HEK293T (cell line): ENCODE results near the gene MAEL.

ENCODE experiments used
- ARNT ChIP-seq: fragments of 450-650 bp; IDR thresholded peaks from 2 replicates; pipeline ENCODE4 v1.6.1; 2017; ENCODE audit warnings: mild to moderate bottlenecking
- CTBP1 ChIP-seq: fragments of 450-650 bp; IDR thresholded peaks from 2 replicates; pipeline ENCODE4 v1.6.1; 2016; ENCODE audit warnings: borderline replicate concordance
- ELF4 ChIP-seq: fragments of 450-650 bp; IDR thresholded peaks from 2 replicates; pipeline ENCODE4 v1.6.1; 2017; ENCODE audit warnings: antibody characterized with exemption
- FOXA1 ChIP-seq: fragments of 450-650 bp; IDR thresholded peaks from 2 replicates; pipeline ENCODE4 v1.6.1; 2016; ENCODE audit warnings: mild to moderate bottlenecking
- FOXM1 ChIP-seq: fragments of 450-650 bp; IDR thresholded peaks from 2 replicates; pipeline ENCODE4 v1.6.1; 2017; ENCODE audit warnings: mild to moderate bottlenecking, borderline replicate concordance
- HDGF ChIP-seq: fragments of 450-650 bp; IDR thresholded peaks from 2 replicates; pipeline ENCODE4 v1.6.1; 2017; ENCODE audit warnings: antibody characterized with exemption, borderline replicate concordance
- NFRKB ChIP-seq: fragments of 450-650 bp; IDR thresholded peaks from 2 replicates; pipeline ENCODE4 v1.6.1; 2016; ENCODE audit warnings: mild to moderate bottlenecking, moderate library complexity
- SP1 ChIP-seq: fragments of 450-650 bp; IDR thresholded peaks from 2 replicates; pipeline ENCODE4 v1.6.1; 2017
- SUZ12 ChIP-seq: fragments of 450-650 bp; IDR thresholded peaks from 2 replicates; pipeline ENCODE4 v1.6.1; 2016; ENCODE audit warnings: mild to moderate bottlenecking
- ZNF384 ChIP-seq: fragments of 450-650 bp; IDR thresholded peaks from 2 replicates; pipeline ENCODE4 v1.6.1; 2016

DNA sequence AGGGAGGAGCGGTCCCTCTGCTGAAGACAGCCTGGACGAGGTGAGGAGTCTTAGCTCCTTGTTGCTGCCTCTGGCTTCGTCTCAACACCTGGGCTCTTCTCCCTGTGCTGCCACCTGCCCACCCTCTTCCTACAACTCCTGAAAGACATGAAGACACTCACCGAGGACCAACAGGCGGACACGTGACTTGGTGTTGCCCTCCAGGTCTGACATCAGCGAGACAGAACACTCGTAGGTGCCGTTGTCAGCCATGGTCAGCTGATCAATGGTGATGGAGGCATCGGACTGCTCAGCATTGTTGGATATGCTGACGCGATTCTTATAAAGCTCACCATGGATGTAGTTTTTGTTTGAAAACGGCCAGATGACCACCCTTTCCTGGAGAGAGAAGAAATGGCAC lies 79.7 kb downstream of the MAEL start:
- TF ChIP-seq HDGF, result no peak
- no peak for TF ChIP-seq ARNT
- no peak for TF ChIP-seq FOXA1
- no peak for TF ChIP-seq ELF4
- no peak for TF ChIP-seq FOXM1
- TF ChIP-seq CTBP1, result no peak
- TF ChIP-seq SP1, result no peak
- no peak for TF ChIP-seq SUZ12
- TF ChIP-seq NFRKB, result no peak
- TF ChIP-seq ZNF384, result no peak
